Tibial nerve (tissue), 4 donors: Measurements from ENCODE around the gene KIRREL2. TPM values are rescaled to one million over a fixed set of nuclear protein-coding genes. Genes with fewer than 3 reads are reported as not detected.
"Not testable (repeated sequence)": the region's sequence is repeated elsewhere in the genome, so short reads cannot be mapped to it uniquely, and the experiment has no call there.

Experiments
- DNase-seq, 2 donors: peaks; one replicate each; pipeline ENCODE4 v3.0.0-alpha.2; 2019; ENCODE audit warnings: low spot score in 2 of 2
- H3K27ac ChIP-seq, 4 donors: fragments of 200-600 bp; sonication (generic) in 3 of 4; one replicate each; pipeline ENCODE4 v1.5.1; 2017 to 2019; ENCODE audit warnings: mild to moderate bottlenecking in 1 of 4
- H3K27me3 ChIP-seq, 2 donors: fragments of 200-600 bp; sonication (generic) in 1 of 2; one replicate each; pipeline versions ENCODE4 v1.5.1 to v1.6.0; 2017 to 2019
- H3K36me3 ChIP-seq, 3 donors: fragments of 200-600 bp; sonication (generic); one replicate each; pipeline ENCODE4 v1.5.1; 2018 to 2019
- H3K4me1 ChIP-seq, 4 donors: fragments of 200-600 bp; sonication (generic) in 3 of 4; one replicate each; pipeline ENCODE4 v1.5.1; 2017 to 2019
- H3K4me3 ChIP-seq, 4 donors: fragments of 200-600 bp; sonication (generic) in 3 of 4; one replicate each; pipeline ENCODE4 v1.5.1; 2017 to 2019; ENCODE audit warnings: mild to moderate bottlenecking in 1 of 4, moderate library complexity in 1 of 4
- H3K9me3 ChIP-seq, 4 donors: fragments of 200-600 bp; sonication (generic) in 3 of 4; one replicate each; pipeline ENCODE4 v1.5.1; 2017 to 2019
- CTCF ChIP-seq, 5 experiments: fragments of 200-600 bp in 3 of 5; fragments of 450-650 bp in 2 of 5; sonication (generic) in 3 of 5; IDR thresholded peaks; one replicate each; pipeline ENCODE4 v1.5.1; 2016 to 2019; ENCODE audit warnings: antibody characterized with exemption in 5 of 5, mild to moderate bottlenecking in 3 of 5, moderate library complexity in 2 of 5
- EP300 ChIP-seq, 2 donors: sonication (generic); formaldehyde crosslinking; IDR thresholded peaks; one replicate each; pipeline ENCODE4 v1.6.1; 2017; ENCODE audit warnings: antibody characterized with exemption in 2 of 2, mild to moderate bottlenecking in 1 of 2
- POLR2A ChIP-seq, 2 donors: fragments of 450-650 bp; IDR thresholded peaks; one replicate each; pipeline ENCODE4 v1.6.1; 2017; ENCODE audit warnings: antibody characterized with exemption in 2 of 2, mild to moderate bottlenecking in 2 of 2, moderate library complexity in 2 of 2
- WGBS, 2 donors: methylation state at CpG; one replicate each; pipeline ENCODE4 v1.1.5; 2018; 5-methylcytosine and 5-hydroxymethylcytosine counted together
- total RNA-seq, 4 donors: library from RNA; depleted of rRNA; stranded (reverse); fragments of >200 nt; gene quantifications; one replicate each; pipeline ENCODE4 v1.1.0, GENCODE V29; 2016

KIRREL2 gene
- total RNA-seq, 4 donors from 2014 or later, result 0.44 TPM; not detected in 3

DNA sequence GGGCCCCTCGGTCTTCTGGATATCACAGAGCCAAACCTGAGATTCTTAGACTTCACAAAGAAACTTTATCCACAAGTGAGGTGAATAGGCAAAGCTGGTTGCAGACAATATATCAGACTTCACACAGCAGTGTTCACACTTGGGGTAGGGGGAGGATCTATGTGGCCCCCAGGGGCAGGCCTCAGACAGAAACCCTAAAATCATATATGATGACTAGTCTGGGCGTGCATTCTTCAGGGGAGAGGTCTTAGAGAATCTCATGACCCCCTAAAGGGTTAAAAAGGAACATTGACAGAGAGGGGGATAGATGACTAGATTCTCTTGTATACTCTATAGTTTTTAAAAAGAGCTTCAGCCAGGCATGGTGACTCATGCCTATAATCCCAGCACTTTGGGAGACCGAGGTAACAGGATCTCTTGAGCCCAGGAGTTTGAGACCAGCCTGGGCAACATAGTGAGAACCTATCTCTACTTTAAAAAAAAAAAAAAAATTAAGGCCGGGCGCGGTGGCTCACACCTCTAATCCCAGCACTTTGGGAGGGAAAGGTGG lies 48.5 kb downstream of the KIRREL2 start:
- TF ChIP-seq CTCF (IDR thresholded peaks at IDR 0.05), result no peak
- TF ChIP-seq EP300 (IDR thresholded peaks at IDR 0.05), result no peak
- no peak for TF ChIP-seq POLR2A (IDR thresholded peaks at IDR 0.05)
- H3K27ac ChIP-seq, result peak overlapping the region in 3 of 4 donors; percentile 8 to 94 (median 93)
- WGBS, 2 donors, result 71 to 79% methylated on average over 6 of the region's 6 CpGs
- H3K36me3 ChIP-seq, result no peaks in the 10 kb centered on the region
- no peaks in the 10 kb centered on the region for H3K27me3 ChIP-seq
- no peak overlapping the region for H3K4me3 ChIP-seq
- peaks cover 0 to 51% (median 25%) of the 10 kb centered on the region in 4 donors for H3K4me1 ChIP-seq
- H3K9me3 ChIP-seq, result no peaks in the 10 kb centered on the region
- no peak for DNase-seq

DNA sequence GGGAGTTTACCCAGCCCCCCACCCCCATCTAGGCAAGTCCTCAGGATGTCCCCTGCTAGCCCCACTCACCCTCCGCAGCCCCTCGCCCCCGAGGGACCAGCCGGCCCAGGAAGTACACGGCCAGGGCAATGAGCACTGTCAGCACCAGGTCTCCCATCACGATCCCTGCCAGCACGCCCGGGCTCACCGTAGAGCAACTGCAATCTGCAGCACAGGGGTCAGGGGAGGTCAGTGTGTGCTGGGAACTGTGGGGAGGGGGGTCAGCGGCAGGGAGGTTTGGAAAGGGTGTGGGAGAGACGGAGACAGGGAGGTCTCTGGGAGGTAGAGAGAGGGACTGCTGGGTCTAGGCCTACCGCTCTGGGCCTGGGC lies 50.6 kb downstream of the KIRREL2 start:
- Histone ChIP-seq H3K36me3 (no peaks in the 10 kb centered on the region), H3K4me3 (peak overlapping the region in 3 of 4 donors; percentile 2 to 39 (median 6)), H3K9me3 (no peaks in the 10 kb centered on the region), H3K27ac (peak overlapping the region in 3 of 4 donors; percentile 45 to 94 (median 68)), H3K27me3 (no peaks in the 10 kb centered on the region), H3K4me1 (peaks cover 0 to 34% (median 14%) of the 10 kb centered on the region in 4 donors)
- no peak for TF ChIP-seq POLR2A (IDR thresholded peaks at IDR 0.05)
- TF ChIP-seq EP300 (IDR thresholded peaks at IDR 0.05), result no peak
- TF ChIP-seq CTCF (IDR thresholded peaks at IDR 0.05), result no peak
- 27 to 35% methylated on average over 10 to 12 of the region's 12 CpGs for WGBS, 2 donors
- DNase-seq, result no peak

DNA sequence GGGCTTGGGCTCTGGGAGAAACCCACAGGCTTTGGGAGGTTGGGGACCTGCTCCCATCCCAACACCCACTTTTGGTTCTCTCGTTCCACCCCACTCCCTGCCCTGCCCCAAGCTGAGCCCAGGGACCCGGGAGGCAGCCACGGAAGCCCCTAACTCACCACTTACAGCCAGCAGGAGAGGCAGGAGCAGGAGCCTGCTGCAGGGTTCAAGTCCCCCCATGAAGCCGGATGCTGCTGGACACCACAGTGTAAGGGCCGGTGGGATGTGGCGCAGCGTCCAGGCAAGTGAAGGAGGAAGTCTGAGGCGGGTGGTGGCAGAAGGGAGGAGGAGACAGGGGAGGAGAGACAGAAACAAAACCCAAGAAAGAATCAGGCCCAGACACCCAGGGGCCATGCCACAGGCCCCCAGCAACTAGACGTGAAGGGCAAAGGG lies 51.3 kb downstream of the KIRREL2 start, which contains the start of gene TYROBP:
TSS of gene TYROBP (minus strand) at position 286 of the 432 bp plus-strand sequence. CDS start at position 219, 67 bp downstream.
- Histone ChIP-seq H3K36me3 (no peaks in the 10 kb centered on the region), H3K4me3 (peak within 1 kb of the TSS in 3 of 4 donors; percentile 2 to 39 (median 6)), H3K4me1 (peaks cover 0 to 28% (median 10%) of the 10 kb centered on the region in 4 donors), H3K9me3 (no peaks in the 10 kb centered on the region), H3K27me3 (no peaks in the 10 kb centered on the region), H3K27ac (peak within 1 kb of the TSS in 3 of 4 donors; percentile 59 to 94 (median 68))
- 41 to 53% methylated on average over 9 of the region's 9 CpGs for WGBS, 2 donors
- no peak for TF ChIP-seq EP300 (IDR thresholded peaks at IDR 0.05)
- TF ChIP-seq POLR2A (IDR thresholded peaks at IDR 0.05), result no peak
- TF ChIP-seq CTCF (IDR thresholded peaks at IDR 0.05), result no peak
- peak in 1 of 2 donors; percentile 26 for DNase-seq

GRCh38 chr19:35908973-35909683 lies 52.4 kb downstream of the KIRREL2 start:
- peaks cover 0 to 17% (median 0%) of the 10 kb centered on the region in 4 donors for H3K4me1 ChIP-seq
- H3K36me3 ChIP-seq, result no peaks in the 10 kb centered on the region
- DNase-seq, result peak; percentile 42 to 73
- no peaks in the 10 kb centered on the region for H3K9me3 ChIP-seq
- no peak for TF ChIP-seq CTCF (IDR thresholded peaks at IDR 0.05)
- peak; percentile 65 to 78 for TF ChIP-seq EP300 (IDR thresholded peaks at IDR 0.05)
- TF ChIP-seq POLR2A (IDR thresholded peaks at IDR 0.05), result peak; percentile 8 to 26
- H3K27me3 ChIP-seq, result no peaks in the 10 kb centered on the region
- peak overlapping the region in 1 of 4 donors; percentile 39 for H3K4me3 ChIP-seq
- H3K27ac ChIP-seq, result peak overlapping the region in 3 of 4 donors; percentile 62 to 94 (median 64)
- WGBS, 2 donors, result 65 to 77% methylated on average over 10 of the region's 10 CpGs

GRCh38 chr19:35909684-35910035 lies 52.9 kb downstream of the KIRREL2 start:
- Histone ChIP-seq H3K27ac (peak overlapping the region in 3 of 4 donors; percentile 62 to 65 (median 64)), H3K27me3 (no peaks in the 10 kb centered on the region), H3K36me3 (no peaks in the 10 kb centered on the region), H3K9me3 (no peaks in the 10 kb centered on the region), H3K4me3 (no peak overlapping the region), H3K4me1 (peaks cover 0 to 13% (median 0%) of the 10 kb centered on the region in 4 donors)
- DNase-seq, result no peak
- 54 to 55% methylated on average over 6 of the region's 6 CpGs for WGBS, 2 donors
- TF ChIP-seq CTCF (IDR thresholded peaks at IDR 0.05) (no peak), POLR2A (IDR thresholded peaks at IDR 0.05) (no peak), EP300 (IDR thresholded peaks at IDR 0.05) (no peak)

DNA sequence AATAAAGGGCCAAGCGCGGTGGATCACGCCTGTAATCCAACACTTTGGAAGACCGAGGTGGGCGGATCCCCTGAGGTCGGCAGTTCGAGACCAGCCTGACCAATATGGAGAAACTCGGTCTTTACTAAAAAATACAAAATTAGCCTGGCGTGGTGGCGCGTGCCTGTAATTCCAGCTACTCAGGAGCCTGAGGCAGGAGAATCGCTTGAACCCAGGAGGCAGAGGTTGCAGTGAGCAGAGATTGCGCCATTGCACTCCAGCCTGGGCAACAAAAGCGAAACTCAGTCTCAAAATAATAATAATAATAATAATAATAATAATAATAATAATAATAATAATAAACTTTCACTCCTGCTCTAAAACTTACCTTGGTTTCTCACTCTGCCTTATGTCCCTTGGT lies 53.6 kb downstream of the KIRREL2 start:
- not testable (repeated sequence) for H3K27me3 ChIP-seq, H3K4me3 ChIP-seq, DNase-seq, H3K9me3 ChIP-seq, H3K36me3 ChIP-seq
- peak overlapping the region in 1 of 4 donors; percentile 64 for H3K27ac ChIP-seq
- peaks cover 0 to 13% (median 0%) of the 10 kb centered on the region in 4 donors for H3K4me1 ChIP-seq
- WGBS, 2 donors, result 91% methylated on average over 14 of the region's 14 CpGs
